Kidney (tissue), 14 donors: ENCODE data around the gene ATAD1. TPM values are rescaled to one million over a fixed set of nuclear protein-coding genes. Genes with fewer than 3 reads are reported as not detected.
"Not testable (repeated sequence)": the region's sequence is repeated elsewhere in the genome, so short reads cannot be mapped to it uniquely, and the experiment has no call there.

Source experiments
- DNase-seq, 5 donors: peaks; one replicate each; pipeline ENCODE4 v3.0.0-alpha.2; 2013 to 2020
- FAIRE-seq: peaks from 2 replicates; lab custom pipeline; 2012; peaks lifted over from hg19 to GRCh38; lab: Jason Lieb, UNC
- H3K27ac ChIP-seq, 2 donors: one replicate each; pipeline ENCODE4 v1.7.0; 2013; ENCODE audit warnings: low read depth in 2 of 2, low read length in 2 of 2, inconsistent platforms in 1 of 2
- H3K27me3 ChIP-seq: one replicate; pipeline ENCODE4 v1.7.1; 2013; ENCODE audit warnings: low read length, inconsistent platforms; ENCODE audit not compliant: control insufficient read depth, insufficient read depth
- H3K36me3 ChIP-seq, 3 donors: one replicate each; pipeline versions ENCODE4 v1.7.0 to v1.7.1; 2013; ENCODE audit warnings: low read length in 3 of 3, control low read depth in 1 of 3, inconsistent platforms in 1 of 3; ENCODE audit not compliant: insufficient read depth in 3 of 3, control insufficient read depth in 2 of 3
- H3K4me1 ChIP-seq, 3 donors: one replicate each; pipeline versions ENCODE4 v1.7.0 to v1.7.1; 2013; ENCODE audit warnings: low read length in 3 of 3, inconsistent platforms in 1 of 3, low read depth in 1 of 3; ENCODE audit not compliant: control insufficient read depth in 2 of 3, insufficient read depth in 2 of 3
- H3K4me3 ChIP-seq, 3 donors: one replicate each; pipeline versions ENCODE4 v1.7.0 to v1.8.1; 2013; ENCODE audit warnings: low read length in 3 of 3, control low read depth in 1 of 3, inconsistent platforms in 1 of 3
- H3K9ac ChIP-seq, 3 donors: one replicate each; pipeline versions ENCODE4 v1.7.0 to v1.7.1; 2013; ENCODE audit warnings: low read length in 3 of 3, control low read depth in 1 of 3, inconsistent platforms in 1 of 3
- H3K9me3 ChIP-seq, 3 donors: one replicate each; pipeline versions ENCODE4 v1.7.0 to v1.7.1; 2013; ENCODE audit warnings: low read length in 3 of 3, control low read depth in 1 of 3, inconsistent platforms in 1 of 3; ENCODE audit not compliant: control insufficient read depth in 2 of 3, insufficient read depth in 1 of 3
- CTCF ChIP-seq: IDR thresholded peaks from 3 replicates; pipeline ENCODE4 v1.5.1; 2012; ENCODE audit warnings: mild to moderate bottlenecking, moderate library complexity, borderline replicate concordance; ENCODE audit not compliant: insufficient read depth; ENCODE audit errors: extremely low read depth
- intact Hi-C: fragments of 100-400 bp; cut with DNase I; formaldehyde crosslinking; loops from one replicate; pipeline ENCODE4 v1.11.1; 2022
- polyA plus RNA-seq: library from polyadenylated mRNA; stranded (reverse); fragments of 350-450 nt; fragmentation: Illumina TruSeq; extraction: RNeasy Lipid Tissue Mini Kit (QIAGEN cat#74804); gene quantifications from one replicate; pipeline ENCODE4 v1.2.3, GENCODE V29; 2014; ENCODE audit warnings: low read depth, low replicate concordance; ENCODE audit not compliant: insufficient read depth
- total RNA-seq: library from RNA; stranded (reverse); fragmentation: NEBNext Ultra II Directional; extraction: Animal tissue kit (Norgen Biotek cat#: 25700); gene quantifications from one replicate; pipeline ENCODE4 v1.2.1, GENCODE V29; 2021
- donor health status: control.
- donor health status: control.
- donor health status: control.
- donor health status: control.
- donor health status: control.
- donor health status: DM: yes; HTN: yes; CAD: no.
- donor health status: Normal renal cell carcinoma (clear cell type).

ATAD1 gene
- total and polyA plus RNA-seq, 2 donors from 2014 or later = 22.0 to 57.3 TPM

GRCh38 chr10:87751274-87751673 lies 66.8 kb downstream of the ATAD1 start:
- peaks cover 0 to 3% (median 3%) of the 10 kb centered on the region in 3 donors for H3K4me1 ChIP-seq

GRCh38 chr10:87750817-87751216 lies 67.2 kb downstream of the ATAD1 start:
- intact Hi-C loops = no loop called here
- Histone ChIP-seq H3K36me3 (no peaks in the 10 kb centered on the region), H3K27ac (no peak overlapping the region), H3K9me3 (no peaks in the 10 kb centered on the region), H3K9ac (no peak overlapping the region), H3K27me3 (no peaks in the 10 kb centered on the region), H3K4me3 (no peak overlapping the region), H3K4me1 (peaks cover 0 to 3% (median 3%) of the 10 kb centered on the region in 3 donors)
- no peak for TF ChIP-seq CTCF
- FAIRE-seq (no peak), DNase-seq (no peak)

More at GRCh38 chr10:87751274-87751673, 66.8 kb downstream of the ATAD1 start:
- peaks cover 0 to 2% (median 0%) of the 10 kb centered on the region in 3 donors for H3K36me3 ChIP-seq
- DNase-seq = no peak
- no peaks in the 10 kb centered on the region for H3K27me3 ChIP-seq
- TF ChIP-seq CTCF = no peak
- no peak for FAIRE-seq
- H3K27ac ChIP-seq = no peak overlapping the region
- no peak overlapping the region for H3K9ac ChIP-seq
- intact Hi-C loops = no loop called here
- H3K9me3 ChIP-seq = no peaks in the 10 kb centered on the region
- no peak overlapping the region for H3K4me3 ChIP-seq

- Histone ChIP-seq H3K27me3 (no peaks in the 10 kb centered on the region), H3K9me3 (no peaks in the 10 kb centered on the region), H3K36me3 (no peaks in the 10 kb centered on the region), H3K27ac (peak overlapping the region; percentile 23 to 26), H3K9ac (no peak overlapping the region), H3K4me3 (no peak overlapping the region), H3K4me1 (peaks cover 0 to 3% (median 3%) of the 10 kb centered on the region in 3 donors)
- FAIRE-seq (no peak), DNase-seq (peak in 3 of 5 donors; percentile 21 to 83 (median 69))
- TF ChIP-seq CTCF = no peak
- intact Hi-C loops = no loop called here
Observed at GRCh38 chr10:87750001-87750671, 67.9 kb downstream of the ATAD1 start.

- FAIRE-seq, H3K4me1 ChIP-seq, DNase-seq, H3K36me3 ChIP-seq, intact Hi-C loops, H3K4me3 ChIP-seq, H3K9ac ChIP-seq, H3K9me3 ChIP-seq, H3K27ac ChIP-seq, H3K27me3 ChIP-seq: not testable (repeated sequence)
Observed at GRCh38 chr10:87748244-87748643, 69.8 kb downstream of the ATAD1 start.
